IMR-90 (cell line): ENCODE data around the gene MLLT3. TPM values are rescaled to one million over a fixed set of nuclear protein-coding genes. Genes with fewer than 3 reads are reported as not detected.

Experiments used
- ATAC-seq: fragments of 200-7000 bp; cut with Tn5 transposase; 2 replicates; pipeline ENCODE4 v1.9.1; 2020; ENCODE audit warnings: low read depth, mild to moderate bottlenecking, moderate library complexity
- BruUV-seq: library from RNA; stranded (reverse); fragments of 400-500 nt; replicated peaks from 2 replicates; lab custom pipeline; 2021; lab: Mats Ljungman, UMichigan
- CTCF ChIA-PET: fragments of 300-600 bp; formaldehyde crosslinking; extraction: SDS; loops from one replicate; lab custom pipeline; 2021; ENCODE audit warnings: antibody characterized with exemption; lab: Yijun Ruan, JAX
- POLR2A ChIA-PET: fragments of 300-600 bp; sonication (Branson Sonifier 250); formaldehyde crosslinking; loops from one replicate; lab custom pipeline; 2022; ENCODE audit warnings: antibody characterized with exemption; ENCODE audit not compliant: unreplicated experiment; lab: Charles Lee
- DNase-seq: peaks from one replicate; pipeline ENCODE4 v3.0.0; 2013
- H2AFZ ChIP-seq: replicated peaks from 2 replicates; pipeline ENCODE3; 2013; ENCODE audit warnings: low read length, mild to moderate bottlenecking; ENCODE audit not compliant: poor library complexity
- H2AK5ac ChIP-seq: 2 replicates; pipeline ENCODE4 v1.6.1; 2013; ENCODE audit warnings: low read depth, low read length, inconsistent platforms
- H2AK9ac ChIP-seq: replicated peaks from 2 replicates; pipeline ENCODE3; 2013; ENCODE audit warnings: mild to moderate bottlenecking, low read depth, low read length, moderate library complexity; ENCODE audit not compliant: poor library complexity
- H2BK120ac ChIP-seq: 2 replicates; pipeline ENCODE4 v1.6.1; 2013; ENCODE audit warnings: low read depth, low read length, inconsistent platforms
- H2BK15ac ChIP-seq: 3 replicates; pipeline ENCODE4 v1.6.1; 2013; ENCODE audit warnings: low read depth, low read length, inconsistent platforms
- H2BK20ac ChIP-seq: 2 replicates; pipeline ENCODE4 v1.6.1; 2013; ENCODE audit warnings: low read depth, mild to moderate bottlenecking, inconsistent platforms, low read length, moderate library complexity
- H2BK5ac ChIP-seq: 2 replicates; pipeline ENCODE4 v1.6.1; 2013; ENCODE audit warnings: mild to moderate bottlenecking, low read depth, low read length, inconsistent platforms; ENCODE audit not compliant: poor library complexity, severe bottlenecking
- H3K14ac ChIP-seq: replicated peaks from 2 replicates; pipeline ENCODE4 v1.6.1; 2013; ENCODE audit warnings: low read depth, low read length, inconsistent platforms
- H3K18ac ChIP-seq: 2 replicates; pipeline ENCODE4 v1.6.1; 2013; ENCODE audit warnings: low read depth, low read length, control low read depth
- H3K23ac ChIP-seq: 2 replicates; pipeline ENCODE4 v1.6.1; 2013; ENCODE audit warnings: low read depth, low read length, inconsistent platforms
- H3K27ac ChIP-seq: 2 replicates; pipeline ENCODE4 v1.5.1; 2013; ENCODE audit warnings: mild to moderate bottlenecking, control low read depth, low read length; ENCODE audit not compliant: insufficient read depth
- H3K27me3 ChIP-seq: 2 replicates; pipeline ENCODE4 v1.6.1; 2013; ENCODE audit warnings: low read length; ENCODE audit not compliant: control insufficient read depth, insufficient read depth
- H3K36me3 ChIP-seq: 2 replicates; pipeline ENCODE4 v1.6.1; 2013; ENCODE audit warnings: low read length, mixed read lengths; ENCODE audit not compliant: control insufficient read depth, insufficient read depth
- H3K4ac ChIP-seq: 2 replicates; pipeline ENCODE4 v1.6.1; 2013; ENCODE audit warnings: low read depth, low read length, inconsistent platforms
- H3K4me1 ChIP-seq: 2 replicates; pipeline ENCODE4 v1.6.1; 2013; ENCODE audit warnings: low read length, mixed read lengths; ENCODE audit not compliant: control insufficient read depth, insufficient read depth
- H3K4me2 ChIP-seq: 2 replicates; pipeline ENCODE4 v1.6.1; 2013; ENCODE audit warnings: low read depth, mild to moderate bottlenecking, control low read depth, low read length, moderate library complexity
- H3K4me3 ChIP-seq: 2 replicates; pipeline ENCODE4 v1.5.1; 2013; ENCODE audit warnings: low read depth, mild to moderate bottlenecking, control low read depth, low read length, moderate library complexity; ENCODE audit not compliant: insufficient read depth
- H3K56ac ChIP-seq: 2 replicates; pipeline ENCODE4 v1.6.1; 2013; ENCODE audit warnings: low read length, inconsistent platforms; ENCODE audit not compliant: insufficient read depth; ENCODE audit errors: extremely low read depth
- H3K79me1 ChIP-seq, 2 experiments: 2 replicates each; pipeline ENCODE4 v1.6.1; 2013; ENCODE audit warnings: low read length in 2 of 2, inconsistent platforms in 1 of 2, low read depth in 1 of 2
- H3K9ac ChIP-seq: 2 replicates; pipeline ENCODE4 v1.6.1; 2013; ENCODE audit warnings: low read depth, low read length, control low read depth
- H3K9me1 ChIP-seq: 2 replicates; pipeline ENCODE4 v1.6.1; 2013; ENCODE audit warnings: low read length, inconsistent platforms; ENCODE audit not compliant: insufficient read depth
- H3K9me3 ChIP-seq: 2 replicates; pipeline ENCODE4 v1.6.1; 2013; ENCODE audit warnings: low read length; ENCODE audit not compliant: control insufficient read depth, insufficient read depth
- H4K20me1 ChIP-seq: 2 replicates; pipeline ENCODE4 v1.6.1; 2013; ENCODE audit warnings: low read length, inconsistent platforms; ENCODE audit not compliant: insufficient read depth
- H4K5ac ChIP-seq: 2 replicates; pipeline ENCODE4 v1.6.1; 2013; ENCODE audit warnings: mild to moderate bottlenecking, low read depth, low read length, control low read depth
- H4K8ac ChIP-seq, 2 experiments: 2 replicates each; pipeline ENCODE4 v1.6.1; 2013; ENCODE audit warnings: low read depth in 2 of 2, low read length in 2 of 2, control low read depth in 1 of 2, inconsistent platforms in 1 of 2
- H4K91ac ChIP-seq: 2 replicates; pipeline ENCODE4 v1.6.1; 2013; ENCODE audit warnings: low read depth, low read length, inconsistent platforms; ENCODE audit not compliant: insufficient read depth
- CEBPB ChIP-seq: IDR thresholded peaks from 2 replicates; pipeline ENCODE4 v1.6.1; 2012; ENCODE audit warnings: low read depth, low read length, improper control_type of control experiment
- POLR2A ChIP-seq: IDR thresholded peaks from 2 replicates; pipeline ENCODE4 v1.6.1; 2012; ENCODE audit warnings: mild to moderate bottlenecking, low read depth, low read length
- WGBS, 2 experiments: methylation state at CpG; one replicate each; pipeline versions ENCODE4 v1.1.5 to v1.1.7; 2013; ENCODE audit warnings: missing lambda C conversion rate in 2 of 2; ENCODE audit not compliant: insufficient read length in 1 of 2; ENCODE audit errors: extremely low coverage in 2 of 2; 5-methylcytosine and 5-hydroxymethylcytosine counted together
- dilution Hi-C: fragments of 300-500 bp; cut with HindIII; formaldehyde crosslinking; loops from one replicate; pipeline ENCODE4 v1.14.3; 2018; ENCODE audit warnings: low sequenced_read_pairs; ENCODE audit not compliant: unreplicated experiment
- in situ Hi-C: fragments of 300-500 bp; cut with MboI; formaldehyde crosslinking; loops from 3 replicates; pipeline ENCODE4 v1.14.3; 2019; ENCODE audit warnings: low sequenced_read_pairs, inconsistent platforms, mixed read lengths
- intact Hi-C: fragments of 100-400 bp; cut with micrococcal nuclease; formaldehyde crosslinking; loops from 2 replicates; pipeline ENCODE4 v1.10.0; 2022
- polyA plus RNA-seq, 3 experiments: library from polyadenylated mRNA; depleted of rRNA; stranded (reverse); fragments of >200 nt; gene quantifications; 2 replicates each; pipeline ENCODE4 v1.2.3, GENCODE V29; 2012; ENCODE audit warnings: low replicate concordance in 1 of 3
- total RNA-seq: library from RNA; depleted of rRNA; stranded (reverse); fragments of >200 nt; gene quantifications from 2 replicates; pipeline ENCODE4 v1.2.3, GENCODE V29; 2012
- TF ChIP-seq, protein P1 (sequence below): fragments of 150-350 bp; IDR thresholded peaks from 2 replicates; pipeline ENCODE4 v1.6.1; 2017; ENCODE audit warnings: mild to moderate bottlenecking, antibody characterized with exemption, low read length, low read depth
- TF ChIP-seq, protein P2 (sequence below): fragments of 150-350 bp; IDR thresholded peaks from 2 replicates; pipeline ENCODE4 v1.6.1; 2016; ENCODE audit warnings: low read depth, mild to moderate bottlenecking, low read length, moderate library complexity, borderline replicate concordance

MLLT3 gene
- total and polyA plus RNA-seq, 2 of the 4 experiments (the other 2 are of a cell fraction), result 10.4 to 21.1 TPM

DNA sequence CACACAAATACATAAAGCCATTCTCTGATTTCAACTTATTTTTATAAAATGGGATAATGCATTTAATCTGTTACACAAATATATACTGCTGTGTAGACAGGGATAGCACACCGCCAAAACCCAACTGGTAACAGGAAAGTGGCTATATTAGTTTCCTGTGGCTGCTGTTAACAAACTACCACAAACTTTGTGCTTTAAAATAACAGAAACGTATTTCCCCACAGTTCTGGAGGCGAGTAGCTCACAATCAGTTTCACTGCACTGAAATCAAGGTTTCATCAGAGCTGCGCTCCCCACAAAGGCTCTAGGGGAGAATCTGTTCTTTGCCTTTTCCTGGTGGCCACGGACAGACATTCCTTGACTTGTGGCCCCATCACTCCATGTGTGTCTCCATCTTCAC is 94.0 kb downstream of the MLLT3 start:
- Histone ChIP-seq H2BK20ac (no peak overlapping the region), H3K9me3 (no peaks in the 10 kb centered on the region), H2AK9ac (no peak overlapping the region), H2BK120ac (no peak overlapping the region), H3K4me2 (no peak overlapping the region), H3K4me3 (no peak overlapping the region), H4K5ac (no peak overlapping the region), H4K20me1 (peaks cover 5% of the 10 kb centered on the region; the same call in 1 of the 2 replicates), H2AK5ac (no peak overlapping the region), H3K27ac (no peak overlapping the region), H3K14ac (no peak overlapping the region), H3K56ac (no peak overlapping the region), H3K18ac (no peak overlapping the region), H2AFZ (no peak overlapping the region), H3K4ac (no peak overlapping the region), H4K8ac (no peak overlapping the region), H2BK5ac (no peak overlapping the region), H3K9me1 (no peaks in the 10 kb centered on the region), H3K27me3 (no peaks in the 10 kb centered on the region), H3K4me1 (no peaks in the 10 kb centered on the region; the same call in 1 of the 2 replicates), H3K36me3 (no peaks in the 10 kb centered on the region), H3K79me1 (peaks cover 22 to 31% of the 10 kb centered on the region in 2 experiments), H3K9ac (no peak overlapping the region), H4K91ac (no peak overlapping the region), H2BK15ac (no peak overlapping the region), H3K23ac (no peak overlapping the region)
- intact Hi-C loops (no loop called here), in situ Hi-C loops (no loop called here), dilution Hi-C loops (no loop called here)
- no peak for ATAC-seq
- CTCF ChIA-PET, result no interaction called here
- POLR2A ChIA-PET, result no interaction called here
- no CpG with 5 or more reads among the region's 5 CpGs for WGBS, 2 experiments
- TF ChIP-seq, protein P1, sequence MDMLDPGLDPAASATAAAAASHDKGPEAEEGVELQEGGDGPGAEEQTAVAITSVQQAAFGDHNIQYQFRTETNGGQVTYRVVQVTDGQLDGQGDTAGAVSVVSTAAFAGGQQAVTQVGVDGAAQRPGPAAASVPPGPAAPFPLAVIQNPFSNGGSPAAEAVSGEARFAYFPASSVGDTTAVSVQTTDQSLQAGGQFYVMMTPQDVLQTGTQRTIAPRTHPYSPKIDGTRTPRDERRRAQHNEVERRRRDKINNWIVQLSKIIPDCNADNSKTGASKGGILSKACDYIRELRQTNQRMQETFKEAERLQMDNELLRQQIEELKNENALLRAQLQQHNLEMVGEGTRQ, result no peak
- TF ChIP-seq POLR2A (no peak), CEBPB (no peak)
- TF ChIP-seq, protein P2, sequence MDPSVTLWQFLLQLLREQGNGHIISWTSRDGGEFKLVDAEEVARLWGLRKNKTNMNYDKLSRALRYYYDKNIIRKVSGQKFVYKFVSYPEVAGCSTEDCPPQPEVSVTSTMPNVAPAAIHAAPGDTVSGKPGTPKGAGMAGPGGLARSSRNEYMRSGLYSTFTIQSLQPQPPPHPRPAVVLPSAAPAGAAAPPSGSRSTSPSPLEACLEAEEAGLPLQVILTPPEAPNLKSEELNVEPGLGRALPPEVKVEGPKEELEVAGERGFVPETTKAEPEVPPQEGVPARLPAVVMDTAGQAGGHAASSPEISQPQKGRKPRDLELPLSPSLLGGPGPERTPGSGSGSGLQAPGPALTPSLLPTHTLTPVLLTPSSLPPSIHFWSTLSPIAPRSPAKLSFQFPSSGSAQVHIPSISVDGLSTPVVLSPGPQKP, result no peak
- no TSS peak for BruUV-seq
- DNase-seq, result no peak
